KOPT-K1 (cell line): ENCODE measurements around the gene HPD.

Experiments used
- H3K27ac ChIP-seq: fragments of 200-600 bp; sonication (generic); 2 replicates; pipeline ENCODE4 v1.5.1; 2016; ENCODE audit warnings: antibody characterized with exemption, mild to moderate bottlenecking, low read depth, low read length; ENCODE audit not compliant: poor library complexity, severe bottlenecking
- H3K36me3 ChIP-seq: fragments of 200-600 bp; sonication (generic); 2 replicates; pipeline ENCODE4 v1.5.1; 2017; ENCODE audit warnings: antibody characterized with exemption, mild to moderate bottlenecking, low read length, moderate library complexity; ENCODE audit not compliant: insufficient read depth
- H3K9me3 ChIP-seq: fragments of 200-600 bp; sonication (generic); 2 replicates; pipeline ENCODE4 v1.5.1; 2017; ENCODE audit warnings: antibody characterized with exemption, low read length, mild to moderate bottlenecking; ENCODE audit not compliant: insufficient read depth, poor library complexity, severe bottlenecking

HPD gene

GRCh38 chr12:121827351-121828099 lies 31.1 kb downstream of the HPD start:
- Histone ChIP-seq H3K27ac (no peak overlapping the region), H3K36me3 (peaks cover 99% of the 10 kb centered on the region), H3K9me3 (no peaks in the 10 kb centered on the region)

GRCh38 chr12:121826318-121827150 lies 32.1 kb downstream of the HPD start:
- H3K27ac ChIP-seq: no peak overlapping the region
- H3K36me3 ChIP-seq: peaks cover 99% of the 10 kb centered on the region
- H3K9me3 ChIP-seq: no peaks in the 10 kb centered on the region

GRCh38 chr12:121825041-121825523 lies 33.6 kb downstream of the HPD start:
- H3K36me3 ChIP-seq: peaks cover 99% of the 10 kb centered on the region
- no peak overlapping the region for H3K27ac ChIP-seq
- H3K9me3 ChIP-seq: no peaks in the 10 kb centered on the region

- no peaks in the 10 kb centered on the region for H3K9me3 ChIP-seq
- peaks cover 99% of the 10 kb centered on the region for H3K36me3 ChIP-seq
- no peak overlapping the region for H3K27ac ChIP-seq
Observed at GRCh38 chr12:121823727-121824115, 34.9 kb downstream of the HPD start.

- Histone ChIP-seq H3K36me3 (peaks cover 97% of the 10 kb centered on the region), H3K27ac (no peak overlapping the region), H3K9me3 (no peaks in the 10 kb centered on the region)
Observed at GRCh38 chr12:121823101-121823726, 35.4 kb downstream of the HPD start.

- H3K27ac ChIP-seq: no peak overlapping the region
- no peaks in the 10 kb centered on the region for H3K9me3 ChIP-seq
- H3K36me3 ChIP-seq: peaks cover 97% of the 10 kb centered on the region
Observed at GRCh38 chr12:121822393-121823100, 36.1 kb downstream of the HPD start.

- no peak overlapping the region for H3K27ac ChIP-seq
- peaks cover 97% of the 10 kb centered on the region for H3K36me3 ChIP-seq
- no peaks in the 10 kb centered on the region for H3K9me3 ChIP-seq
Observed at GRCh38 chr12:121820056-121820455, 38.6 kb downstream of the HPD start.

- Histone ChIP-seq H3K9me3 (no peaks in the 10 kb centered on the region), H3K27ac (no peak overlapping the region), H3K36me3 (peaks cover 97% of the 10 kb centered on the region)
Observed at GRCh38 chr12:121819212-121819949, 39.3 kb downstream of the HPD start.

- H3K36me3 ChIP-seq: peaks cover 96% of the 10 kb centered on the region
- H3K9me3 ChIP-seq: no peaks in the 10 kb centered on the region
- no peak overlapping the region for H3K27ac ChIP-seq
Observed at GRCh38 chr12:121817648-121818043, 41.0 kb downstream of the HPD start.

GRCh38 chr12:121816925-121817647 lies 41.6 kb downstream of the HPD start:
- Histone ChIP-seq H3K9me3 (no peaks in the 10 kb centered on the region), H3K36me3 (peaks cover 93% of the 10 kb centered on the region), H3K27ac (no peak overlapping the region)

- Histone ChIP-seq H3K36me3 (peaks cover 85% of the 10 kb centered on the region), H3K27ac (no peak overlapping the region), H3K9me3 (no peaks in the 10 kb centered on the region)
Observed at GRCh38 chr12:121815263-121815662, 43.4 kb downstream of the HPD start.

- Histone ChIP-seq H3K36me3 (peaks cover 85% of the 10 kb centered on the region), H3K27ac (no peak overlapping the region), H3K9me3 (no peaks in the 10 kb centered on the region)
Observed at GRCh38 chr12:121814429-121815119, 44.1 kb downstream of the HPD start.

- Histone ChIP-seq H3K9me3 (no peaks in the 10 kb centered on the region), H3K27ac (no peak overlapping the region), H3K36me3 (peaks cover 85% of the 10 kb centered on the region)
Observed at GRCh38 chr12:121813951-121814350, 44.7 kb downstream of the HPD start.
